ENCODE measurements around the gene PPP4R2.

DNA sequence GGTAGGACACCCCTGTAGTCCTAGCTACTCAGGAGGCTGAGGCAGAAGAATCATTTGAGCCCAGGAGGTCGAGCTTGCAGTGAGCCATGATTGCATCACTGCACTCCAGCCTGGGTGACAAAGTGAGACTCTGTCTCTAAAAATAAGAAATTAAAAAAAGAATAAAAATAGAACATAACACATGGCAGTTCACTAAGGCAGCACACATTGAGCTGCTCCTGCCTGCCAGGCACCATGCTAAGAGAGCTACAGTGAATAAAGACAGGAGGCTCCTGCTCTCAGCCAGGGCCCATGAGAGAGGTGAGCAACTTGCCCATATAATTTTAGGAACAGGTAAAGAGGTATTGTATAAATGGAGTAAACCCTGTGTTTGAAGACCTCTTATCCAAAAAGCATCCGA is 119.2 kb downstream of the PPP4R2 start:
- no peak for TF ChIP-seq POLR2A (IDR thresholded peaks at IDR 0.05)
- TF ChIP-seq, protein P1, sequence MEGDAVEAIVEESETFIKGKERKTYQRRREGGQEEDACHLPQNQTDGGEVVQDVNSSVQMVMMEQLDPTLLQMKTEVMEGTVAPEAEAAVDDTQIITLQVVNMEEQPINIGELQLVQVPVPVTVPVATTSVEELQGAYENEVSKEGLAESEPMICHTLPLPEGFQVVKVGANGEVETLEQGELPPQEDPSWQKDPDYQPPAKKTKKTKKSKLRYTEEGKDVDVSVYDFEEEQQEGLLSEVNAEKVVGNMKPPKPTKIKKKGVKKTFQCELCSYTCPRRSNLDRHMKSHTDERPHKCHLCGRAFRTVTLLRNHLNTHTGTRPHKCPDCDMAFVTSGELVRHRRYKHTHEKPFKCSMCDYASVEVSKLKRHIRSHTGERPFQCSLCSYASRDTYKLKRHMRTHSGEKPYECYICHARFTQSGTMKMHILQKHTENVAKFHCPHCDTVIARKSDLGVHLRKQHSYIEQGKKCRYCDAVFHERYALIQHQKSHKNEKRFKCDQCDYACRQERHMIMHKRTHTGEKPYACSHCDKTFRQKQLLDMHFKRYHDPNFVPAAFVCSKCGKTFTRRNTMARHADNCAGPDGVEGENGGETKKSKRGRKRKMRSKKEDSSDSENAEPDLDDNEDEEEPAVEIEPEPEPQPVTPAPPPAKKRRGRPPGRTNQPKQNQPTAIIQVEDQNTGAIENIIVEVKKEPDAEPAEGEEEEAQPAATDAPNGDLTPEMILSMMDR (IDR thresholded peaks at IDR 0.05), result no peak
- no peak for TF ChIP-seq POLR2AphosphoS5 (IDR thresholded peaks at IDR 0.05; ENCODE audit: insufficient read depth in 1 of 2, low read depth in 1 of 2)
